VCaP (cell line): ENCODE results near the gene GAB4.
"Not testable (repeated sequence)": the region's sequence is repeated elsewhere in the genome, so short reads cannot be mapped to it uniquely, and the experiment has no call there.

Experiments used
- H3K27ac ChIP-seq: fragments of 450-650 bp; 2 replicates; pipeline ENCODE4 v1.5.1; 2017
- TF ChIP-seq, protein P1 (sequence below): fragments of 450-650 bp; conservative IDR thresholded peaks from 2 replicates; pipeline ENCODE4 v1.5.1; 2017; ENCODE audit warnings: mild to moderate bottlenecking, moderate library complexity

GAB4 gene, protein sequence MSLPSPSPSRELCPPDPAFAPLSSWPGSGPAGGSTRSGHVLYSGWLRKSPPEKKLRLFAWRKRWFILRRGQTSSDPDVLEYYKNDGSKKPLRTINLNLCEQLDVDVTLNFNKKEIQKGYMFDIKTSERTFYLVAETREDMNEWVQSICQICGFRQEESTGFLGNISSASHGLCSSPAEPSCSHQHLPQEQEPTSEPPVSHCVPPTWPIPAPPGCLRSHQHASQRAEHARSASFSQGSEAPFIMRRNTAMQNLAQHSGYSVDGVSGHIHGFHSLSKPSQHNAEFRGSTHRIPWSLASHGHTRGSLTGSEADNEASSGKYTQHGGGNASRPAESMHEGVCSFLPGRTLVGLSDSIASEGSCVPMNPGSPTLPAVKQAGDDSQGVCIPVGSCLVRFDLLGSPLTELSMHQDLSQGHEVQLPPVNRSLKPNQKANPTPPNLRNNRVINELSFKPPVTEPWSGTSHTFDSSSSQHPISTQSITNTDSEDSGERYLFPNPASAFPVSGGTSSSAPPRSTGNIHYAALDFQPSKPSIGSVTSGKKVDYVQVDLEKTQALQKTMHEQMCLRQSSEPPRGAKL

DNA sequence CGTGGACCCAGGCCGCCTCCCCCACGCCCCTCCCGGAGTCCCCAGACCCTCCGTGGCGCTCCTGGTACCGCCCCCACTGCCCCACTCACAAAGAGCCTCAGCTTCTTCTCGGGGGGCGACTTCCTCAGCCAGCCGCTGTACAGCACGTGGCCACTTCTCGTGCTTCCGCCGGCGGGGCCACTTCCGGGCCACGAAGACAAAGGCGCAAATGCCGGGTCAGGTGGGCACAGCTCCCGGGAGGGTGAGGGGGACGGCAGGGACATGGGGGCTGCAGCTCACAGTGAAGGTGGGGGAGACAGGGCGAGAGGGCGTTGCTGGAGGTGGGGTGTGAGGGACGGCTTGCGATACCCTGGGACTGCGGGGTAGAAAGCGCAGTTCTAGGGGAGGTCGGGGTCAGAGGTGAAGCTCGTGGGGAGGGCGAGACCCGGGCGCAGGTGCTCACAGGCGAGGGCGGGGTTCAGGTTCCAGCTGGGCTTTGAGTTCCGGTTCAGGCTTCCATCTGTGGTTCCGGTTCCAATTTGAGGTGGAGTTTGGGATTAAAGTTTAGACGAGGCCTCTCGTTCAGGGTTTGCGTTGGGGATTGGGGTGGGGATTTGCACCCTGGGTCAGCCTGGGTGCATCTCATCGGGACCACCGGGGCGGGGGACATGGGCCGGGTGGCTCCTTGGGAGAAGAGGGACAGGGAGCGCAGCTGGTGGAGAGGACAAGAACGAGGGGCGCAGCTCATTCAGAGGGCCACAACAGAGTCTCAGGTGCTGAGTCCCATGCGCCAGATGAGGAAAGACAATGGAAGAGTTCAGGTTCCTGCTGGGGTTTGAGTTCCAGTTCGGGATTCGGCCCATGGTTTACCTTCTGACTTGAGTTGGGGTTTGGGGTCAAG is at the start of gene GAB4:
Gene GAB4 (minus strand): TSS at position 371 of the 880 bp plus-strand sequence. CDS start 108 bp downstream, at position 263.
- TF ChIP-seq, protein P1, sequence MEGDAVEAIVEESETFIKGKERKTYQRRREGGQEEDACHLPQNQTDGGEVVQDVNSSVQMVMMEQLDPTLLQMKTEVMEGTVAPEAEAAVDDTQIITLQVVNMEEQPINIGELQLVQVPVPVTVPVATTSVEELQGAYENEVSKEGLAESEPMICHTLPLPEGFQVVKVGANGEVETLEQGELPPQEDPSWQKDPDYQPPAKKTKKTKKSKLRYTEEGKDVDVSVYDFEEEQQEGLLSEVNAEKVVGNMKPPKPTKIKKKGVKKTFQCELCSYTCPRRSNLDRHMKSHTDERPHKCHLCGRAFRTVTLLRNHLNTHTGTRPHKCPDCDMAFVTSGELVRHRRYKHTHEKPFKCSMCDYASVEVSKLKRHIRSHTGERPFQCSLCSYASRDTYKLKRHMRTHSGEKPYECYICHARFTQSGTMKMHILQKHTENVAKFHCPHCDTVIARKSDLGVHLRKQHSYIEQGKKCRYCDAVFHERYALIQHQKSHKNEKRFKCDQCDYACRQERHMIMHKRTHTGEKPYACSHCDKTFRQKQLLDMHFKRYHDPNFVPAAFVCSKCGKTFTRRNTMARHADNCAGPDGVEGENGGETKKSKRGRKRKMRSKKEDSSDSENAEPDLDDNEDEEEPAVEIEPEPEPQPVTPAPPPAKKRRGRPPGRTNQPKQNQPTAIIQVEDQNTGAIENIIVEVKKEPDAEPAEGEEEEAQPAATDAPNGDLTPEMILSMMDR, result no peak
- no peak within 1 kb of the TSS for H3K27ac ChIP-seq

DNA sequence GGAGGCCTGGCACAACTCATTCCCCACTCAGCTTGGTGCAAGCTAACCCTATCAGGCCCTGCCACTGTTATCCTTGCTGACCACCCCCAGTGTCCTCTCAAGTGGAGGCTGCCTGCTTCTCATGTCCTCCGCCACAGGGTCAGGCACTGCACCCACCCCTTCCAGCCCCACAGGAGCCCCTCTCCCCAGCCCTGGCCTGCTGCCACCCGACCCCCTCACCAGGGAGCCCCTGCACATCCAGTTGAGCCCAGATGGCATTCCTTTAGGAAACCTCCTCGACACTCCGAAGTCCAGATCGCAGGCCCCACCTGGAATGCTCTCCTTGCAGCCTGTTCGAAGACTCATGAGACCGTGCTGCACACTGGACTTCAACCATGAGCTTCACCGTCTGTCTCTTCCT is 48.8 kb upstream of the GAB4 start:
- TF ChIP-seq, protein P1, result no peak
- H3K27ac ChIP-seq, result no peak overlapping the region

DNA sequence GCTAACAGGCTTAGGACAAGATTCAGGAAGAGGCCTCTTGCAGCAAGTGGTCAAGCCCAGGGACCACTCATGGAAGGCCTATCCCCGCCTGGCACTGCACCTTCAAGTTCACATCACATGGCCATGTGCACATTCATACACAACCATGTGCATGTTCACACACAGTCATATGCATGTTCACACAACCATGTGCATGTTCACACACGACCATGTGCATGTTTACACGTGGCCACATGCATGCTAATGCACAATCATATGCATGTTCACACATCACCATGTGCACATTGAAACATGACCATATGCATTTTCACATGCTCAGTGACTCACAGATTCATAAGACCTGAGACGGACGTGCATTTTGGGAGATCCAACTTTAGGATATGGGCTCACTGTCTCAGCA is 48.0 kb upstream of the GAB4 start:
- H3K27ac ChIP-seq, result no peak overlapping the region
- TF ChIP-seq, protein P1, result no peak

DNA sequence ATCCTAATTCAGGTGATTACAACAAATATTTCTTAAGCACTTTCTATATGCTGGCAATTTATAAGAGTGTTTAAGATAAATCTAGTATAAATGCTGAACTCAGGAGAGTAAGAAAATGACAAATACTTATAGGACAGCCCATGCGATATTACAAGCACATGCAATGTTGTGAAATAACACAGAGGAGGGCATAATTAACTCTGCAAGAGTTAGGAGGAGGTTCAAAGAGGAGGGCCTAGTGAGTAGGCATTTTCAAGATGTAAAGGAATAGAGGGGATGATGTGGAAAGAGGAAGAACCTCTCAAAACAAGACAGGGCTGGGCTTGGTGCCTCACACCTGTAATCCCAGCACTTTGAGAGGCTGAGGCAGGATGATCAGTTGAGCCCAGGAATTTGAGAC is 39.6 kb upstream of the GAB4 start:
- no peak overlapping the region for H3K27ac ChIP-seq
- TF ChIP-seq, protein P1, result no peak

DNA sequence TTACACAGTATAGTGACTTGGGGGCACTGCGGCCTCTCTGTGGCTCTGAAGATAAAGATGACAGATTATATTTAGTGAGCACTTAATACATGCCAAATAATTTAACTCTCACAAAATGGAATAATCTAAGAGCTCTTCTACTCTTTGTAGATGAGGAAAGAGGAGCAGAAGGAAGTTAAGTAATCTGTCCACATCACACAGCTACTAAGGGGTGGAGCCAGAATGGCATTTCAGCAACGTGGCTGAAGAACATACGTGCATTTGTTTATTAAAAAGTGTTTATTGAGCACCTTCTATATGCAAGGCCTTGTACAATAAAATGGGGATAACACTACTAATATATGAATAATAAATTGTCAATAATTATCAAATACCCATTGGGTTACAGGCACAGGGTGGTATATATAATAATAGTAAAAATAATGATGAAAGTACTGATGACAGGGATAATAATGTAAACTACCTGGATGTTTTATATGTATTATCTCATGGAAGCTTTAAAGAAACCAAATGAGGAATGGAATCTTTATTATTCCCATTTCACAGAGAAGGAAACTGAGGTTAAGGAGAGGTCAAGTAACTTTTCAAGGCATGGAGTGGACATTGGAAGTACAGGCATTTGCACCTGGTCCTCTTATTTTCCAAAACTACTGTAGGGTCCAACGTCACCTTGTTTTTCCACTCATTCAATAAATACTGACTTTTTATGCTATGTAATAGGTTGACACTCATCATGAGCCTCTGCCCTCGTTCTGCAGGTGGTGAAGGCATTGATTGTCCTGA is 38.7 kb upstream of the GAB4 start:
- TF ChIP-seq, protein P1, result no peak
- no peak overlapping the region for H3K27ac ChIP-seq

DNA sequence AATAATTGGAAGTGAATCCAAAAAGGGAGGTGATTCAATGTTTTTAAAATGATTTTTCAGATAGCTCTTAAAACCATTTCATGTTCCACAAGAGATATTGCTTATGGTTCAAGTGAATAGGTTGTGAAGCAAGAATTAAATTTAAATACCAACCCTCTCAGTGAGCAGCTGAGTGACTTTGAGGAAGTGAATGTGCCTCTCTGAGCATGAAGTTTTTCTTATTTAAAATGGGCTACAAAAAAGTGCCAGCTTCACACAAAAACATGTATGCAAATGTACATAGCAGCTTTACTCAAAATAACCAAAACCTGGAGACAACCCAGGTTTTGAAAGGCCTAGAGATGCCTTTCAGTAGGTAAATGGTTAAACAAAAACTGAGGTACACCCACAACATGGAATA is 35.5 kb upstream of the GAB4 start:
- H3K27ac ChIP-seq, result no peak overlapping the region
- TF ChIP-seq, protein P1, result no peak

DNA sequence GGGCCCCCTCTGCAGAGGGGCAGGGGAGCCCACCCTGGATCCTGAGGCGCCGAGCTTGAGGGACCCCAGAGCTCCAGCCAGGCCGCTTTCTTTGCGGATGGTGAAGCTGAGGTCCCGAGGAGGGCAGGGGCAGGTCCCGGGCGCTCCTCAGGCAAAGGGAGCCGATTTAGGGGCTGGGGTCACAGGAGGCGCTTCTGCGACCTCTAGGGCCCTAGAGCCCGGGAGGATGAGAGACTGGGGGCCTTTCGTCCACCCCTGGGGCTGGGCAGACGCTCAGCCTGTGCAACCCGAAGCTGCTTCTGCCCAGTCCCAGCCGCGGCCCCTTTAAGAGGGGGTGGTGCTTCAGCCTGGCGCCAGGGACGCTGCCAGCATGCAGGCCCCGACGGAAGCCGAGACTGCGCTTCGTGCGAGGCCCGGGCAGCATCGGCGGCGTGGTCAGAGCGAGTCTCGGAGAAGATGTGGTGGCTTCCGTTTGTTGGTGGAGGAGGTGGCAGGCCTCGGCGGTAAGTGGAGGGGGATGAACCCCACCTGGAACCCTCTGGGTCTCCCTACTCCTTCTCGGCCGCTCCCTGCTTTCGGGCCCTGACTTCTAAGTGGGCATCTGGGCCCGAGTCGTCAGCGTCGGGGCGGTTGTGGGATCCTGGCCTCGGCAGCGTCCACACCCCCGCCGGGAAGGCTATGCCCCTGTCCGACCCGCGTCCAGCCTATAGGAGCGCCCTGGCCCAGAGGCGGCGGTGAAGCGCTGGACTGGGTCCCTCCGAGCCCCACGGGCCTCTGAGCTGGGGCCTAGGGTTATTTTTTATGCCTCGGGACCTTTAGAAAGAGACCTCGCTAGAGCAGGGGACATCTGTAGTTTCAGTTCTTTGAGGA is 29.1 kb upstream of the GAB4 start:
- H3K27ac ChIP-seq, result peak overlapping the region; percentile 70

DNA sequence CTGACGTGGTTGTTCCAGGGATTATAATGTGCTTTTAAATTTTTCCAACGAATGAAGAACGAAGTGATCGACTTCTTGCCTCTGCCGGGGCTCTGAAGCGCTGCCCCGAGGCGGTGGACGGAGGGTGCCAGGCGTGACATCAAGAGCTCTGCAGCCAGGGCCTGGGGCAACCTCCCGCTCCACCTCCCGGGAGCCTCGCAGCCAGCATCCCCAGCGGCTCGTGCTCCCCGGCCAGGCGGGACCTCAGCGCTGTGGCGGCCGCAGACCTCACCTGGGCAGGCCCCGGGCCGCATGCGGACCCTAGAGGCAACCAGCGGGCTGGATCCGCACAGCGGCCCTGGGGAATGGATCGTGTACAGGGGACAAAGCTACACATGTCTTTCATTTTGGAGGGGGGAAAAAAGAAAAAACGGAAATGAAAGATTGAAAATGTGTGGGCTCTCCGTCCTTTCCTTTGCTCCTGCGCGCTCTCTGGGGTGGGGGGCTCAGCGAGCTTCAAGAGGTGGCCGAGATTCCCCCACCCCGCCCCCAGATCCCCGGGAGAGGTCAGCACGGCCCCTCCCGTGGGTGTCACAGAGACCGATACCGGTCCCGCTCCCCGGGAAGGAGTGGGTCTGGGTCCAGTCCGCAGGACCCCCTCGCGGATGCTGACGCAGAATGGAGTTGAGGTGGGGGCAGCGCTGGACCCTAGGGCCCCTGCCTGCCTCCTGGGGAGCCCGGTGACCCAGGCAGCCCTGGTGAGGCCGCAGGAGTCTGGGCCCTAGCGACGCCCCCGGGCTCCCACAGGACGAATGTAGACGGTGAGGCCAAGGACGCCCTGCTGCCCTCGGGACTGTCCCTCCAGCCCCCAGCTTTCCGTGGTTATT is 28.2 kb upstream of the GAB4 start:
- H3K27ac ChIP-seq, result not testable (repeated sequence)
